NCI-H82 (cell line): ENCODE data around the gene PIGZ.

Experiments
- DNase-seq: peaks from one replicate; lab custom pipeline; 2025; lab: John Stamatoyannopoulos, UW

The PIGZ gene

GRCh38 chr3:196949750-196950149 is 18.9 kb downstream of the PIGZ start:
- DNase-seq: no peak

- no peak for DNase-seq
Measured at GRCh38 chr3:196949285-196949619, 19.4 kb downstream of the PIGZ start.

- DNase-seq: peak; percentile 73
Measured at GRCh38 chr3:196948442-196949284, 20.0 kb downstream of the PIGZ start.

GRCh38 chr3:196947860-196948441 is 20.7 kb downstream of the PIGZ start:
- DNase-seq: no peak

GRCh38 chr3:196947136-196947859 is 21.3 kb downstream of the PIGZ start:
- DNase-seq: peak; percentile 45

GRCh38 chr3:196944037-196944790 is 24.4 kb downstream of the PIGZ start:
- DNase-seq: peak; percentile 92

GRCh38 chr3:196942915-196943277 is 25.7 kb downstream of the PIGZ start:
- peak; percentile 67 for DNase-seq

- peak; percentile 99 for DNase-seq
Measured at GRCh38 chr3:196942226-196942914, 26.3 kb downstream of the PIGZ start, which contains the start of gene NCBP2. TSS of gene NCBP2 (minus strand) at chr3:196942528. CDS start at chr3:196942503, 25 bp downstream.

GRCh38 chr3:196941729-196942225 is 26.9 kb downstream of the PIGZ start:
- peak; percentile 84 for DNase-seq

- no peak for DNase-seq
Measured at GRCh38 chr3:196938576-196938975, 30.1 kb downstream of the PIGZ start.

GRCh38 chr3:196938124-196938523 is 30.5 kb downstream of the PIGZ start:
- no peak for DNase-seq

GRCh38 chr3:196936288-196936687 is 32.3 kb downstream of the PIGZ start:
- DNase-seq: no peak

GRCh38 chr3:196932600-196932999 is 36.0 kb downstream of the PIGZ start:
- DNase-seq: no peak

GRCh38 chr3:196931828-196932587 is 36.6 kb downstream of the PIGZ start:
- DNase-seq: no peak

GRCh38 chr3:196931157-196931556 is 37.5 kb downstream of the PIGZ start:
- DNase-seq: no peak

GRCh38 chr3:196927571-196928453 is 40.8 kb downstream of the PIGZ start:
- no peak for DNase-seq

- DNase-seq: no peak
Measured at GRCh38 chr3:196920733-196921132, 47.9 kb downstream of the PIGZ start.

GRCh38 chr3:196918968-196919367 is 49.7 kb downstream of the PIGZ start:
- peak; percentile 79 for DNase-seq

GRCh38 chr3:196916995-196917394 is 51.6 kb downstream of the PIGZ start:
- no peak for DNase-seq

GRCh38 chr3:196916221-196916620 is 52.4 kb downstream of the PIGZ start:
- no peak for DNase-seq
